DND-41 (cell line): ENCODE data around the gene PLAGL2.

Experiments used
- ATAC-seq: fragments of 200-7000 bp; cut with Tn5 transposase; 3 replicates; pipeline ENCODE4 v1.9.1; 2021; ENCODE audit warnings: low read depth; ENCODE audit not compliant: insufficient read depth
- DNase-seq: peaks from one replicate; pipeline ENCODE4 v3.0.0-alpha.2; 2020
- H2AFZ ChIP-seq: 2 replicates; pipeline ENCODE4 v1.6.0; 2012; ENCODE audit warnings: low read depth, low read length
- H3K27ac ChIP-seq: 2 replicates; pipeline ENCODE4 v1.5.1; 2012; ENCODE audit warnings: low read length, inconsistent platforms
- H3K27me3 ChIP-seq: fragments of 200-600 bp; sonication (generic); 2 replicates; pipeline ENCODE4 v1.6.0; 2012; ENCODE audit warnings: low read length, mild to moderate bottlenecking, inconsistent platforms; ENCODE audit not compliant: insufficient read depth, poor library complexity
- H3K36me3 ChIP-seq: 2 replicates; pipeline ENCODE4 v1.5.1; 2012; ENCODE audit warnings: low read length, inconsistent platforms; ENCODE audit not compliant: insufficient read depth
- H3K4me1 ChIP-seq: 2 replicates; pipeline ENCODE4 v1.5.1; 2012; ENCODE audit warnings: mild to moderate bottlenecking, low read length; ENCODE audit not compliant: insufficient read depth
- H3K4me2 ChIP-seq: 2 replicates; pipeline ENCODE4 v1.6.0; 2012; ENCODE audit warnings: mild to moderate bottlenecking, moderate library complexity, low read length, inconsistent platforms; ENCODE audit not compliant: insufficient read depth
- H3K4me3 ChIP-seq, 2 experiments: fragments of 200-600 bp in 1 of 2; shearing (Covaris generic) in 1 of 2; 2 replicates each; pipeline ENCODE4 v1.5.1; 2012 to 2016; ENCODE audit warnings: inconsistent platforms in 2 of 2, low read length in 2 of 2, mild to moderate bottlenecking in 2 of 2, low read depth in 1 of 2, moderate library complexity in 1 of 2
- H3K79me2 ChIP-seq: 2 replicates; pipeline ENCODE4 v1.6.0; 2012; ENCODE audit warnings: low read length, inconsistent platforms; ENCODE audit not compliant: insufficient read depth
- H3K9ac ChIP-seq: 2 replicates; pipeline ENCODE4 v1.6.0; 2012; ENCODE audit warnings: low read depth, mild to moderate bottlenecking, inconsistent platforms, low read length, moderate library complexity
- H3K9me3 ChIP-seq: 2 replicates; pipeline ENCODE4 v1.5.1; 2012; ENCODE audit warnings: low read length, moderate library complexity, mild to moderate bottlenecking, inconsistent platforms; ENCODE audit not compliant: insufficient read depth, severe bottlenecking
- H4K20me1 ChIP-seq: 2 replicates; pipeline ENCODE4 v1.6.0; 2012; ENCODE audit warnings: low read length; ENCODE audit not compliant: insufficient read depth
- CTCF ChIP-seq: IDR thresholded peaks from 2 replicates; pipeline ENCODE4 v1.5.1; 2012; ENCODE audit warnings: borderline replicate concordance, low read length, moderate library complexity, mild to moderate bottlenecking; ENCODE audit not compliant: poor library complexity, severe bottlenecking; ENCODE audit errors: extremely low read depth
- EZH2 ChIP-seq: IDR thresholded peaks from 3 replicates; pipeline ENCODE4 v1.6.1; 2012; ENCODE audit warnings: borderline replicate concordance, low read depth, mild to moderate bottlenecking, moderate library complexity, low read length, inconsistent platforms; ENCODE audit not compliant: severe bottlenecking

The PLAGL2 gene

GRCh38 chr20:32233286-32233685 lies 25.7 kb upstream of the PLAGL2 start:
- no peak for DNase-seq
- H3K79me2 ChIP-seq = no peaks in the 10 kb centered on the region
- H3K4me1 ChIP-seq = no peaks in the 10 kb centered on the region
- H4K20me1 ChIP-seq = peaks cover 4% of the 10 kb centered on the region; the same call in 1 of the 2 replicates
- no peak overlapping the region for H3K27ac ChIP-seq
- TF ChIP-seq EZH2 (no peak), CTCF (no peak)
- H3K27me3 ChIP-seq = no peaks in the 10 kb centered on the region
- H3K36me3 ChIP-seq = peaks cover 73% of the 10 kb centered on the region
- H3K4me3 ChIP-seq = no peak overlapping the region
- H3K4me2 ChIP-seq = no peak overlapping the region
- no peak for ATAC-seq
- no peaks in the 10 kb centered on the region for H3K9me3 ChIP-seq
- no peak overlapping the region for H2AFZ ChIP-seq
- H3K9ac ChIP-seq = no peak overlapping the region

GRCh38 chr20:32232326-32232886 lies 24.9 kb upstream of the PLAGL2 start:
- no peak for ATAC-seq

GRCh38 chr20:32231847-32232246 lies 24.3 kb upstream of the PLAGL2 start:
- Histone ChIP-seq H3K9ac (no peak overlapping the region), H3K27me3 (no peaks in the 10 kb centered on the region), H3K9me3 (no peaks in the 10 kb centered on the region), H3K4me2 (no peak overlapping the region), H3K79me2 (no peaks in the 10 kb centered on the region), H2AFZ (no peak overlapping the region), H3K27ac (no peak overlapping the region), H3K4me3 (no peak overlapping the region), H3K4me1 (no peaks in the 10 kb centered on the region), H4K20me1 (peaks cover 4% of the 10 kb centered on the region; the same call in 1 of the 2 replicates), H3K36me3 (peaks cover 84% of the 10 kb centered on the region)
- DNase-seq (no peak), ATAC-seq (peak; percentile 70)
- TF ChIP-seq CTCF (no peak), EZH2 (no peak)

More at GRCh38 chr20:32232326-32232886, 24.9 kb upstream of the PLAGL2 start:
- H3K4me2 ChIP-seq = no peak overlapping the region
- H2AFZ ChIP-seq = no peak overlapping the region
- no peak for DNase-seq
- no peaks in the 10 kb centered on the region for H3K4me1 ChIP-seq
- peaks cover 4% of the 10 kb centered on the region; the same call in 1 of the 2 replicates for H4K20me1 ChIP-seq
- no peak overlapping the region for H3K9ac ChIP-seq
- H3K27me3 ChIP-seq = no peaks in the 10 kb centered on the region
- no peak overlapping the region for H3K27ac ChIP-seq
- no peak overlapping the region for H3K4me3 ChIP-seq
- no peaks in the 10 kb centered on the region for H3K9me3 ChIP-seq
- peaks cover 81% of the 10 kb centered on the region for H3K36me3 ChIP-seq
- TF ChIP-seq CTCF (no peak), EZH2 (no peak)
- H3K79me2 ChIP-seq = no peaks in the 10 kb centered on the region
